HG03108 (cell line): ENCODE measurements around the gene DENND1C.
"Not testable (repeated sequence)": the region's sequence is repeated elsewhere in the genome, so short reads cannot be mapped to it uniquely, and the experiment has no call there.

Experiments
- ATAC-seq: cut with Tn5 transposase; IDR thresholded peaks from one replicate; pipeline ENCODE4 v1.9.1; 2021; ENCODE audit warnings: moderate library complexity; ENCODE audit not compliant: unreplicated experiment

The DENND1C gene

DNA sequence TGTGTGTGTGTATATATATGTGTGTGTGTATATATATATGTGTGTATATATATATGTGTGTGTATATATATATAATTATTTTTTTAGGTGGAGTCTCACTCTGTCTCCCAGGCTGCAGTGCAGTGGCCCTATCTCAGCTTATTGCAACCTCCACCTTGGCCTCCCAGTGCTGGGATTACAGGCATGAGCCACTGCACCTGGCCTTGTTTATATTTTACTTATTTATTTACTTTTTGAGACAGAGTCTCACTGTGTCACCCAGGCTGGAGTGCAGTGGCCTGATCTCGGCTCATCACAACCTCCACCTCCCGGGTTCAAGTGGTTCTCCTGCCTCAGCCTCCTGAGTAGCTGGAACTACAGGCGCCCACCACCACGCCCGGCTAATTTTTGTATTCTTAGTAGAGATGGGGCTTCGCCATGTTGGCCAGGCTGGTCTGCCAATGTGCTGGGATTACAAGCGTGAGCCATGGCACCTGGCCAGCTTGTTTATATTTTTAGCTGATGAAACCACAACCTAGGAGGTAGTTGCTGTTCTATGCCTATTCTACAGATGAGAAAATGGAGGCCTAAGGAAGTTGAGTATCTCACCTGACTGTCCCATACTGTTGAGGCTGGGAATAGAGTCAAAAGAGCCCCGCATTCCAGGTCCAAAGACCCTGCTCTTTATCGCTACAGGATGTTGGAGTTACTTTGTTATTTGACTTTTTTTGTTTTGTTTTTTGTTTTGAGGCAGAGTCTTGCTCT lies 26.6 kb upstream of the DENND1C start:
- ATAC-seq, result not testable (repeated sequence)

GRCh38 chr19:6503407-6504201 lies 22.0 kb upstream of the DENND1C start:
- no peak for ATAC-seq

DNA sequence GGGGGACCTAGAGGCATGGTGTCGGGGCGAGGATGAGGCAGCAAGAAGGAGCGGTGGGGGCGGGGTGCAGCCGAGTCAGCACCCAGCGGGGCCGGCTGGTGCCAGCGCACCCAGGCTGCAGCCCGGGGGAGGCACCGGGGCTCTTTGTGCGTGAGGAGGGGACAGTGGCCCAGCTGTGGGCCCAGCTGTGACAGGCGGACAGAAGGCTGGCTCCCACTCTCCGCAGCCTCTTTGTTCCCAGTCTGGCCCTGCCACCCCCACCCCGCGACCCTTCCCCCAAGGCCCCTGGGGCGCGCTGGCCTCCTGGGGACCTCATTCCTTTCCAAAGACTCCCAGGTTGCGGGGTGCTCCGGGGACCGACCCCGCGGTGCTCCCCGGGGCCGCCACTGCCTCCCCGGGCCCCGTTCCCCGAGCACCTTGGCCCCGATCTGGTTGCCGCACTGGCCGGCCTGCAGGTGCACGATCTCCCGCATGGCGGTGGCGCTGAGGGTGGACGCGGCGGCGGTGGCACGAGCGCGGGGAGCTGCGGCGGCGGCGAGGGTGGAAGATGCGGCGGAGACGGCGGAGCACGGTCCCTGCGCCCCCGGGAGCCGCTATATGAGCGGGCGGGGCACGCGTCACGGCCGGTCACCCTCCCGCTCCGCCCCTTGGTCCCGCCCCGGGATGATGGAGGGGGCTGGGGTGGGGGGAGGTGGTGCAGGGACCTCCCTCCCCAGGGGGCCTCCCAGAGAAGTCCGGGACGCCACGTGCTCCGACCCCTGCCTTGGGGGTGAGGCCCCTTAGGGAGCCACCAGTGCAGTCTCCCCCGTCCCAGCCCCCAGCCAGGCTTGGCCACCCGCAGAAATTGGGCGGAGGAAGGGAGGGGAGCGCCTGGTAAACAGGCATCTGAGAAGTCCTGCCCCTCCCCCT lies 20.4 kb upstream of the DENND1C start, which contains the start of gene TUBB4A:
Gene TUBB4A (minus strand): TSS at position 570 of the 909 bp plus-strand sequence. CDS start 97 bp downstream, at position 473.
- ATAC-seq, result no peak

- no peak for ATAC-seq
Measured at GRCh38 chr19:6500837-6501739, 19.5 kb upstream of the DENND1C start.

GRCh38 chr19:6499052-6499790 lies 17.6 kb upstream of the DENND1C start:
- no peak for ATAC-seq

DNA sequence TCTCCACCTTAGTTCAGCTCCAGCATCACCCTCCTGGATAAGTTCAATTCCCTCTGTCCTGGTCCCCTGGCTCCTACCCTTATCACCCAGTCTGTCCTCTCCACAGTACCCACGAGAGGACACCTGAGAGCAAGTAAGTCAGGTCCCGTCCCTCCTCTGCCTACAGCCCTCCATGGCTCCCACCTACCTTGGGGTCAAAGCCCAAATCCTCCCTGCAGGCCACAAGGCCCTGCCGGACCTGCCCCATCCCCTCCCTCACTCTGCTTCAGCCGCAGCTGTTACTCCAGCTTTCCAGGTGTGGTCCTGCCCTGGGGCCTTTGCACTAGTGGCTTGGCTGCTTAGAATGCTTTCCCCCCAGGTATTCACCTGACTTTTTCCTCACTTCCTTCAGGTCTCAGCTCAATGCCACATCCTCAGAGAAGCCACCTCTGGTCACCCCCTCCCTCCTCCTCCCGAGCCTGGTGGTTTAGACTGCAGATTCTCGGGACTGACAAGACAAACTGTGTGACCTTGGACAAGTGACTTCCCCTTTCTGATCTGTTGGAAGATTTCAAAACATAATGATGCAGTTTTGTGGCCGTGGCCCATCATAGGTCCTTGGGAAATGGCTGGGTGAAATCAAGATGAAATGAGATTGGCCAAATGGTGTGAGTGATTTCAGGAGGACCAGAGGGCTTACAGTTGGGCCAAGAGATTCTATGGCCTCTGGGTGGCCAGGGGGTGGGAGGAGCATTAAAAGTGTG lies 16.9 kb upstream of the DENND1C start:
- ATAC-seq, result no peak

DNA sequence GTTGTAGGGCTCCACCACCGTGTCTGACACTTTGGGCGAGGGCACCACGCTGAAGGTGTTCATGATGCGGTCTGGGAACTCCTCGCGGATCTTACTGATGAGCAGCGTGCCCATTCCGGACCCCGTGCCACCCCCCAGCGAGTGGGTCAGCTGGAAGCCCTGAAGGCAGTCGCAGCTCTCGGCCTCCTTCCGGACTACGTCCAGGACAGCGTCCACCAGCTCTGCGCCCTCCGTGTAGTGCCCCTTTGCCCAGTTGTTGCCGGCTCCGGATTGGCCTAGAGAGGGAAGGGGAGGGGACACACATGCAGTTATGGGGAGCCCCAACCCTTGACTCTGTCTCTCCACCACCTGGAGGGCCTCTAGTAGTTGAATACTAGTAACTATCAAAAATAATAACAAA lies 14.4 kb upstream of the DENND1C start:
- ATAC-seq, result no peak

- ATAC-seq, result no peak
Measured at GRCh38 chr19:6494438-6495036, 12.9 kb upstream of the DENND1C start.

GRCh38 chr19:6491802-6492592 lies 10.4 kb upstream of the DENND1C start:
- ATAC-seq, result no peak

- ATAC-seq, result no peak
Measured at GRCh38 chr19:6490134-6490533, 8.5 kb upstream of the DENND1C start.

- no peak for ATAC-seq
Measured at GRCh38 chr19:6489278-6490061, 7.9 kb upstream of the DENND1C start.

- ATAC-seq, result no peak
Measured at GRCh38 chr19:6484831-6485230, 3.2 kb upstream of the DENND1C start.

DNA sequence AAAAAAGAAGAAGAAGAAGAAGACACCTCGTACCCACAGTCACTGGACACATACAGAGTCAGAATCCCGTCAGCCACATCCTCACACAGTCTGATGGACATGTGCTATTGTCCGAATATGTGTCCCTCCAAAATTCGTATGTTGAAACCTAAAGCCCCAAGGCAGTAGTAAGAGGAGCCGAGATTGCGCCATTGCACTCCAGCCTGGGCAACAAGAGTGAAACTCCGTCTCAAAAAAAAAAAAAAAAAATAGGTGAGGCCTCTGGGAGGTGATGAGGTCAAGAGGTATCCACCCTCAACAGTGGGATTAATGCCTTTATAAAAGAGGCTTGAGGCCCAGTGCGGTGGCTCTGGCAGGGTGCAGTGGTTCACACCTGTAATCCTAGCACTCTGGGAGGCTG lies 2.6 kb upstream of the DENND1C start:
- ATAC-seq, result no peak

DNA sequence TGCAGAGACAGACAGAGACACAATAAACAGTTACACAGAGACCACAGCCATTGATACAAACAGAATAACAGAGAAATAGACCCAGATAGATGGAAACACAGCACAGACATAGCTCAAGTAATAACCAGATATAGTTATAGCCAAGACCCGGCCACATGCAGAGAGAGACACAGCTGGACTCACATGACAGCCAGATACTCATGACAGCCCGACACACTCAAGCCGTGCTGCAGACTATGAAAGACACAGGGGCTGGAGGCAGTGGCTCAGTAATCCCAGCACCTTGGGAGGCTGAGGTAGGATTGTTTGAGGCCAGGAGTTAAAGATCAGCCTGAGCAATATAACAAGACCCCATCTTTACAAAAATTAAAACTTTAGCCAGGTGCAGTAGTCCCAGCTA lies 1.6 kb upstream of the DENND1C start:
- no peak for ATAC-seq

- no peak for ATAC-seq
Measured at GRCh38 chr19:6482343-6482686, 728 bp upstream of the DENND1C start.

DNA sequence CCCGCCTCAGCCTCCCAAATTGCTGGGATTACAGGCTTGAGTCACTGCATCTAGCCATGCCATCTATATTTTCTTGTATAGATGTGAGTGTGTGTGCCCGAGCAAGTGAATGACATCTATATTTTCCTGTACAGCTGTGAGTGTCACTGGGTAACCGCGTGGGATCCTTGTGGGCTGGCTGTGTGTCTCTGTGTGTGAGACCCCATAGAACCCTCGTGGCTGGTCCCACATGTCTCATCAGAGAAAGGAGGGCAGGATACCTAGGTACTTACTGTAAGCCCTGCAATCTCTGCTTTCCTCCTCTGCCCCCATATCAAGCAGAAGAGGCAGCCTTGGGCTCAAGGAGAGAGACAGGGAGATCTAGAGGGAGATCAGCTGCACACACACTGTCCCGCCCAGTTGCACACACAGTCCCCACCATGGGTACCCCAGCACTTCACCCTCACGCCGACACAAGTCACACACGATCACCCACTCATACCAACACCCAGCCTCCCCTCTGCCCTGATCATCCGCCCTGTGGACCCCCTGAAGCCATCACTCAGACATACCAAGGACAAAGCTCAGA lies 655 bp downstream of the DENND1C start:
- peak; percentile 12 for ATAC-seq
